IMR-90 (cell line): ENCODE results near the gene DYNLT5. TPM values are rescaled to one million over a fixed set of nuclear protein-coding genes. Genes with fewer than 3 reads are reported as not detected.

ENCODE experiments used
- ATAC-seq: fragments of 200-7000 bp; cut with Tn5 transposase; 2 replicates; pipeline ENCODE4 v1.9.1; 2020; ENCODE audit warnings: low read depth, mild to moderate bottlenecking, moderate library complexity
- BruUV-seq: library from RNA; stranded (reverse); fragments of 400-500 nt; replicated peaks from 2 replicates; lab custom pipeline; 2021; lab: Mats Ljungman, UMichigan
- CTCF ChIA-PET: fragments of 300-600 bp; formaldehyde crosslinking; extraction: SDS; loops from one replicate; lab custom pipeline; 2021; ENCODE audit warnings: antibody characterized with exemption; lab: Yijun Ruan, JAX
- POLR2A ChIA-PET: fragments of 300-600 bp; sonication (Branson Sonifier 250); formaldehyde crosslinking; loops from one replicate; lab custom pipeline; 2022; ENCODE audit warnings: antibody characterized with exemption; ENCODE audit not compliant: unreplicated experiment; lab: Charles Lee
- DNase-seq: peaks from one replicate; pipeline ENCODE4 v3.0.0; 2013
- H2AFZ ChIP-seq: replicated peaks from 2 replicates; pipeline ENCODE3; 2013; ENCODE audit warnings: low read length, mild to moderate bottlenecking; ENCODE audit not compliant: poor library complexity
- H2AK5ac ChIP-seq: 2 replicates; pipeline ENCODE4 v1.6.1; 2013; ENCODE audit warnings: low read depth, low read length, inconsistent platforms
- H2AK9ac ChIP-seq: replicated peaks from 2 replicates; pipeline ENCODE3; 2013; ENCODE audit warnings: mild to moderate bottlenecking, low read depth, low read length, moderate library complexity; ENCODE audit not compliant: poor library complexity
- H2BK120ac ChIP-seq: 2 replicates; pipeline ENCODE4 v1.6.1; 2013; ENCODE audit warnings: low read depth, low read length, inconsistent platforms
- H2BK15ac ChIP-seq: 3 replicates; pipeline ENCODE4 v1.6.1; 2013; ENCODE audit warnings: low read depth, low read length, inconsistent platforms
- H2BK20ac ChIP-seq: 2 replicates; pipeline ENCODE4 v1.6.1; 2013; ENCODE audit warnings: low read depth, mild to moderate bottlenecking, inconsistent platforms, low read length, moderate library complexity
- H2BK5ac ChIP-seq: 2 replicates; pipeline ENCODE4 v1.6.1; 2013; ENCODE audit warnings: mild to moderate bottlenecking, low read depth, low read length, inconsistent platforms; ENCODE audit not compliant: poor library complexity, severe bottlenecking
- H3K14ac ChIP-seq: replicated peaks from 2 replicates; pipeline ENCODE4 v1.6.1; 2013; ENCODE audit warnings: low read depth, low read length, inconsistent platforms
- H3K18ac ChIP-seq: 2 replicates; pipeline ENCODE4 v1.6.1; 2013; ENCODE audit warnings: low read depth, low read length, control low read depth
- H3K23ac ChIP-seq: 2 replicates; pipeline ENCODE4 v1.6.1; 2013; ENCODE audit warnings: low read depth, low read length, inconsistent platforms
- H3K27ac ChIP-seq: 2 replicates; pipeline ENCODE4 v1.5.1; 2013; ENCODE audit warnings: mild to moderate bottlenecking, control low read depth, low read length; ENCODE audit not compliant: insufficient read depth
- H3K27me3 ChIP-seq: 2 replicates; pipeline ENCODE4 v1.6.1; 2013; ENCODE audit warnings: low read length; ENCODE audit not compliant: control insufficient read depth, insufficient read depth
- H3K36me3 ChIP-seq: 2 replicates; pipeline ENCODE4 v1.6.1; 2013; ENCODE audit warnings: low read length, mixed read lengths; ENCODE audit not compliant: control insufficient read depth, insufficient read depth
- H3K4ac ChIP-seq: 2 replicates; pipeline ENCODE4 v1.6.1; 2013; ENCODE audit warnings: low read depth, low read length, inconsistent platforms
- H3K4me1 ChIP-seq: 2 replicates; pipeline ENCODE4 v1.6.1; 2013; ENCODE audit warnings: low read length, mixed read lengths; ENCODE audit not compliant: control insufficient read depth, insufficient read depth
- H3K4me2 ChIP-seq: 2 replicates; pipeline ENCODE4 v1.6.1; 2013; ENCODE audit warnings: low read depth, mild to moderate bottlenecking, control low read depth, low read length, moderate library complexity
- H3K4me3 ChIP-seq: 2 replicates; pipeline ENCODE4 v1.5.1; 2013; ENCODE audit warnings: low read depth, mild to moderate bottlenecking, control low read depth, low read length, moderate library complexity; ENCODE audit not compliant: insufficient read depth
- H3K56ac ChIP-seq: 2 replicates; pipeline ENCODE4 v1.6.1; 2013; ENCODE audit warnings: low read length, inconsistent platforms; ENCODE audit not compliant: insufficient read depth; ENCODE audit errors: extremely low read depth
- H3K79me1 ChIP-seq, 2 experiments: 2 replicates each; pipeline ENCODE4 v1.6.1; 2013; ENCODE audit warnings: low read length in 2 of 2, inconsistent platforms in 1 of 2, low read depth in 1 of 2
- H3K9ac ChIP-seq: 2 replicates; pipeline ENCODE4 v1.6.1; 2013; ENCODE audit warnings: low read depth, low read length, control low read depth
- H3K9me1 ChIP-seq: 2 replicates; pipeline ENCODE4 v1.6.1; 2013; ENCODE audit warnings: low read length, inconsistent platforms; ENCODE audit not compliant: insufficient read depth
- H3K9me3 ChIP-seq: 2 replicates; pipeline ENCODE4 v1.6.1; 2013; ENCODE audit warnings: low read length; ENCODE audit not compliant: control insufficient read depth, insufficient read depth
- H4K20me1 ChIP-seq: 2 replicates; pipeline ENCODE4 v1.6.1; 2013; ENCODE audit warnings: low read length, inconsistent platforms; ENCODE audit not compliant: insufficient read depth
- H4K5ac ChIP-seq: 2 replicates; pipeline ENCODE4 v1.6.1; 2013; ENCODE audit warnings: mild to moderate bottlenecking, low read depth, low read length, control low read depth
- H4K8ac ChIP-seq, 2 experiments: 2 replicates each; pipeline ENCODE4 v1.6.1; 2013; ENCODE audit warnings: low read depth in 2 of 2, low read length in 2 of 2, control low read depth in 1 of 2, inconsistent platforms in 1 of 2
- H4K91ac ChIP-seq: 2 replicates; pipeline ENCODE4 v1.6.1; 2013; ENCODE audit warnings: low read depth, low read length, inconsistent platforms; ENCODE audit not compliant: insufficient read depth
- BHLHE40 ChIP-seq: fragments of 150-350 bp; IDR thresholded peaks from 2 replicates; pipeline ENCODE4 v1.6.1; 2016; ENCODE audit warnings: mild to moderate bottlenecking, low read depth, low read length
- CEBPB ChIP-seq: IDR thresholded peaks from 2 replicates; pipeline ENCODE4 v1.6.1; 2012; ENCODE audit warnings: low read depth, low read length, improper control_type of control experiment
- CHD1 ChIP-seq: IDR thresholded peaks from 2 replicates; pipeline ENCODE4 v1.6.1; 2012; ENCODE audit warnings: low read depth, low read length, improper control_type of control experiment
- CTCF ChIP-seq: conservative IDR thresholded peaks from 2 replicates; pipeline ENCODE4 v1.5.1; 2012; ENCODE audit warnings: mild to moderate bottlenecking, low read depth, low read length, improper control_type of control experiment
- ELK1 ChIP-seq: fragments of 150-350 bp; IDR thresholded peaks from 2 replicates; pipeline ENCODE4 v1.6.1; 2016; ENCODE audit warnings: low read depth, mild to moderate bottlenecking, low read length, moderate library complexity, borderline replicate concordance
- FOS ChIP-seq: fragments of 150-350 bp; IDR thresholded peaks from 2 replicates; pipeline ENCODE4 v1.6.1; 2016; ENCODE audit warnings: low read depth, low read length
- MAFK ChIP-seq: IDR thresholded peaks from 2 replicates; pipeline ENCODE4 v1.6.1; 2012; ENCODE audit warnings: low read depth, low read length, improper control_type of control experiment
- MAZ ChIP-seq: IDR thresholded peaks from 2 replicates; pipeline ENCODE4 v1.6.1; 2012; ENCODE audit warnings: low read depth, mild to moderate bottlenecking, low read length, improper control_type of control experiment, moderate library complexity, borderline replicate concordance
- MXI1 ChIP-seq: IDR thresholded peaks from 2 replicates; pipeline ENCODE4 v1.6.1; 2012; ENCODE audit warnings: low read depth, mild to moderate bottlenecking, low read length, moderate library complexity, borderline replicate concordance
- NFE2L2 ChIP-seq: fragments of 150-350 bp; IDR thresholded peaks from 2 replicates; pipeline ENCODE4 v1.6.1; 2016; ENCODE audit warnings: low read depth, mild to moderate bottlenecking, low read length
- POLR2A ChIP-seq: IDR thresholded peaks from 2 replicates; pipeline ENCODE4 v1.6.1; 2012; ENCODE audit warnings: mild to moderate bottlenecking, low read depth, low read length
- RAD21 ChIP-seq: IDR thresholded peaks from 2 replicates; pipeline ENCODE4 v1.6.1; 2012; ENCODE audit warnings: low read length, improper control_type of control experiment
- RCOR1 ChIP-seq: IDR thresholded peaks from 2 replicates; pipeline ENCODE4 v1.6.1; 2012; ENCODE audit warnings: mild to moderate bottlenecking, low read length, improper control_type of control experiment; ENCODE audit not compliant: insufficient replicate concordance
- RFX5 ChIP-seq: IDR thresholded peaks from 2 replicates; pipeline ENCODE4 v1.8.0; 2012; ENCODE audit warnings: low read depth, mild to moderate bottlenecking, low read length, moderate library complexity
- SMC3 ChIP-seq: fragments of 150-350 bp; IDR thresholded peaks from 2 replicates; pipeline ENCODE4 v1.6.1; 2016; ENCODE audit warnings: low read depth, mild to moderate bottlenecking, antibody characterized with exemption, low read length, moderate library complexity
- USF2 ChIP-seq: fragments of 150-350 bp; IDR thresholded peaks from 2 replicates; pipeline ENCODE4 v1.6.1; 2017; ENCODE audit warnings: mild to moderate bottlenecking, antibody characterized with exemption, low read length, low read depth
- WGBS, 2 experiments: methylation state at CpG; one replicate each; pipeline versions ENCODE4 v1.1.5 to v1.1.7; 2013; ENCODE audit warnings: missing lambda C conversion rate in 2 of 2; ENCODE audit not compliant: insufficient read length in 1 of 2; ENCODE audit errors: extremely low coverage in 2 of 2; 5-methylcytosine and 5-hydroxymethylcytosine counted together
- dilution Hi-C: fragments of 300-500 bp; cut with HindIII; formaldehyde crosslinking; loops from one replicate; pipeline ENCODE4 v1.14.3; 2018; ENCODE audit warnings: low sequenced_read_pairs; ENCODE audit not compliant: unreplicated experiment
- in situ Hi-C: fragments of 300-500 bp; cut with MboI; formaldehyde crosslinking; loops from 3 replicates; pipeline ENCODE4 v1.14.3; 2019; ENCODE audit warnings: low sequenced_read_pairs, inconsistent platforms, mixed read lengths
- intact Hi-C: fragments of 100-400 bp; cut with micrococcal nuclease; formaldehyde crosslinking; loops from 2 replicates; pipeline ENCODE4 v1.10.0; 2022
- polyA plus RNA-seq, 3 experiments: library from polyadenylated mRNA; depleted of rRNA; stranded (reverse); fragments of >200 nt; gene quantifications; 2 replicates each; pipeline ENCODE4 v1.2.3, GENCODE V29; 2012; ENCODE audit warnings: low replicate concordance in 1 of 3
- total RNA-seq: library from RNA; depleted of rRNA; stranded (reverse); fragments of >200 nt; gene quantifications from 2 replicates; pipeline ENCODE4 v1.2.3, GENCODE V29; 2012

DYNLT5 gene
- total and polyA plus RNA-seq, 2 of the 4 experiments (the other 2 are of a cell fraction) = 0.12 to 0.18 TPM

GRCh38 chr1:66779475-66780078 is 27.3 kb downstream of the DYNLT5 start:
- no peak overlapping the region for H3K4me3 ChIP-seq
- no peak overlapping the region for H2AFZ ChIP-seq
- H2BK5ac ChIP-seq = no peak overlapping the region
- H3K4me2 ChIP-seq = no peak overlapping the region
- H3K9me1 ChIP-seq = no peaks in the 10 kb centered on the region
- no peak overlapping the region for H3K18ac ChIP-seq
- no peak overlapping the region for H2BK20ac ChIP-seq
- no CpG with 5 or more reads among the region's 2 CpGs for WGBS, 2 experiments
- H3K4ac ChIP-seq = no peak overlapping the region
- ATAC-seq (no peak), DNase-seq (no peak)
- no peak for TF ChIP-seq NFE2L2
- TF ChIP-seq RAD21 = no peak
- no peak for TF ChIP-seq MAFK
- TF ChIP-seq ELK1 = no peak
- no peak for TF ChIP-seq USF2
- no peak for TF ChIP-seq CTCF
- TF ChIP-seq SMC3 = no peak
- TF ChIP-seq FOS = no peak
- TF ChIP-seq RCOR1 = no peak
- TF ChIP-seq POLR2A = no peak
- TF ChIP-seq MAZ = no peak
- no peak for TF ChIP-seq RFX5
- no peak for TF ChIP-seq BHLHE40
- TF ChIP-seq MXI1 = no peak
- no peak for TF ChIP-seq CEBPB
- TF ChIP-seq CHD1 = no peak
- no peak overlapping the region for H3K27ac ChIP-seq
- POLR2A ChIA-PET = no interaction called here
- no peak overlapping the region for H2BK15ac ChIP-seq
- H2AK5ac ChIP-seq = no peak overlapping the region
- dilution Hi-C loops = no loop called here
- H3K9ac ChIP-seq = no peak overlapping the region
- H2AK9ac ChIP-seq = no peak overlapping the region
- intact Hi-C loops = no loop called here
- H4K5ac ChIP-seq = no peak overlapping the region
- no TSS peak for BruUV-seq
- no peaks in the 10 kb centered on the region for H3K9me3 ChIP-seq
- no peaks in the 10 kb centered on the region for H3K36me3 ChIP-seq
- no peaks in the 10 kb centered on the region for H3K79me1 ChIP-seq
- no peak overlapping the region for H3K56ac ChIP-seq
- no peaks in the 10 kb centered on the region for H4K20me1 ChIP-seq
- H4K91ac ChIP-seq = no peak overlapping the region
- H3K4me1 ChIP-seq = no peaks in the 10 kb centered on the region
- H3K23ac ChIP-seq = no peak overlapping the region
- no peak overlapping the region for H4K8ac ChIP-seq
- H3K14ac ChIP-seq = no peak overlapping the region
- CTCF ChIA-PET = no interaction called here
- H3K27me3 ChIP-seq = peaks cover 7% of the 10 kb centered on the region; the same call in 1 of the 2 replicates
- no peak overlapping the region for H2BK120ac ChIP-seq
- in situ Hi-C loops = no loop called here
